WTC11 (cell line): ENCODE data around the gene DCTN5. TPM values are rescaled to one million over a fixed set of nuclear protein-coding genes. Genes with fewer than 3 reads are reported as not detected.
A peak's percentile ranks its signal among the peaks of the same experiment; 100 is the strongest.

Source experiments
- ESRRA ChIP-seq: sonication (generic); formaldehyde crosslinking; IDR thresholded peaks from 2 replicates; pipeline ENCODE4 v1.8.1; 2022; ENCODE audit warnings: mild to moderate bottlenecking, missing genetic modification reagents, borderline replicate concordance
- NFATC4 ChIP-seq: fragments of 250-450 bp; sonication (Bioruptor Pico); IDR thresholded peaks from 2 replicates; pipeline ENCODE4 v1.9.0; 2021; ENCODE audit warnings: mild to moderate bottlenecking
- NR3C1 ChIP-seq: sonication (generic); formaldehyde crosslinking; conservative IDR thresholded peaks from 2 replicates; pipeline ENCODE4 v1.8.1; 2023; ENCODE audit warnings: low read depth, mild to moderate bottlenecking, missing genetic modification reagents
- RORB ChIP-seq: fragments of 250-450 bp; sonication (Bioruptor Pico); IDR thresholded peaks from 2 replicates; pipeline ENCODE4 v1.9.0; 2021; ENCODE audit warnings: mild to moderate bottlenecking
- ZNF263 ChIP-seq: sonication (generic); formaldehyde crosslinking; IDR thresholded peaks from 2 replicates; pipeline ENCODE4 v1.8.1; 2022; ENCODE audit warnings: low read depth, mild to moderate bottlenecking, moderate library complexity, missing genetic modification reagents
- ZNF317 ChIP-seq: sonication (generic); formaldehyde crosslinking; IDR thresholded peaks from 2 replicates; pipeline ENCODE4 v1.8.1; 2023; ENCODE audit warnings: low read depth, mild to moderate bottlenecking, moderate library complexity, missing genetic modification reagents, borderline replicate concordance
- ZNF416 ChIP-seq: fragments of 250-450 bp; sonication (Bioruptor Pico); IDR thresholded peaks from 2 replicates; pipeline ENCODE4 v1.9.0; 2021; ENCODE audit warnings: mild to moderate bottlenecking, inconsistent platforms
- total RNA-seq: library from RNA; stranded (reverse); gene quantifications from 3 replicates; pipeline ENCODE4 v1.2.3, GENCODE V29; 2021
- TF ChIP-seq, protein P1 (sequence below): sonication (generic); formaldehyde crosslinking; IDR thresholded peaks from 2 replicates; pipeline ENCODE4 v1.8.0; 2023; ENCODE audit warnings: missing genetic modification reagents, mild to moderate bottlenecking, borderline replicate concordance
- TF ChIP-seq, protein P2 (sequence below): sonication (generic); formaldehyde crosslinking; IDR thresholded peaks from 2 replicates; pipeline ENCODE4 v1.8.1; 2023; ENCODE audit warnings: mild to moderate bottlenecking, missing genetic modification reagents, borderline replicate concordance
- TF ChIP-seq, protein P3 (sequence below): fragments of 250-450 bp; sonication (Bioruptor Pico); IDR thresholded peaks from 2 replicates; pipeline ENCODE4 v1.8.0; 2021; ENCODE audit warnings: mild to moderate bottlenecking
- TF ChIP-seq, protein P4 (sequence below): sonication (generic); formaldehyde crosslinking; IDR thresholded peaks from 2 replicates; pipeline ENCODE4 v1.8.1; 2023; ENCODE audit warnings: mild to moderate bottlenecking, missing genetic modification reagents, moderate library complexity
- TF ChIP-seq, protein P5 (sequence below): fragments of 250-450 bp; sonication (Bioruptor Pico); IDR thresholded peaks from 2 replicates; pipeline ENCODE4 v1.9.0; 2021; ENCODE audit warnings: mild to moderate bottlenecking

The DCTN5 gene
- total RNA-seq, 1 experiment from 2014 or later = 65.8 TPM

DNA sequence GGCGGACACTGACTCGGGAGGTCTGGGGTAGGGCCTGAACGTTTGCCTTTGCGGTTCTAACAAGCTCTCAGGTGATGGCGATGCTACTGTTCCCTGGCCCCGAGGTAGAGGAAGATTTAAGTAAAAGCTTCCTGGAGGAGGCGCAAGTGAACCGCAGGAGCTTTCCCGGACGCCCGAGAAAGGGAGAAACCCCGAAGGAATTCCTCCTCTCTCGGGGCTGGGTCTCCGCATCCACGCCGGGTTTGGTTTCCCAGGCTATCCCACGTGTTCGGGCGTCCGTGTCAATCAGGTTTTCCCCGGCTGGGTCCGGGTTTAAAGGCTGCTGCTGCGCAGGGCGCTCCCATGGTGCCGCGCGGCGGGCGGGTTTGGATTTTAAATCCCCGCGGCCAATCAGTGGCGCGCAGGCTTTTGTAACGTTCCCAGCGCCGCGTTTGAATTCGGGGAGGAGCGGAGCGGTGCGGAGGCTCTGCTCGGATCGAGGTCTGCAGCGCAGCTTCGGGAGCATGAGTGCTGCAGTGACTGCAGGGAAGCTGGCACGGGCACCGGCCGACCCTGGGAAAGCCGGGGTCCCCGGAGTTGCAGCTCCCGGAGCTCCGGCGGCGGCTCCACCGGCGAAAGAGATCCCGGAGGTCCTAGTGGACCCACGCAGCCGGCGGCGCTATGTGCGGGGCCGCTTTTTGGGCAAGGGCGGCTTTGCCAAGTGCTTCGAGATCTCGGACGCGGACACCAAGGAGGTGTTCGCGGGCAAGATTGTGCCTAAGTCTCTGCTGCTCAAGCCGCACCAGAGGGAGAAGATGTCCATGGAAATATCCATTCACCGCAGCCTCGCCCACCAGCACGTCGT lies 37.4 kb downstream of the DCTN5 start, which contains the start of gene PLK1 (continued):
- TF ChIP-seq, protein P1, sequence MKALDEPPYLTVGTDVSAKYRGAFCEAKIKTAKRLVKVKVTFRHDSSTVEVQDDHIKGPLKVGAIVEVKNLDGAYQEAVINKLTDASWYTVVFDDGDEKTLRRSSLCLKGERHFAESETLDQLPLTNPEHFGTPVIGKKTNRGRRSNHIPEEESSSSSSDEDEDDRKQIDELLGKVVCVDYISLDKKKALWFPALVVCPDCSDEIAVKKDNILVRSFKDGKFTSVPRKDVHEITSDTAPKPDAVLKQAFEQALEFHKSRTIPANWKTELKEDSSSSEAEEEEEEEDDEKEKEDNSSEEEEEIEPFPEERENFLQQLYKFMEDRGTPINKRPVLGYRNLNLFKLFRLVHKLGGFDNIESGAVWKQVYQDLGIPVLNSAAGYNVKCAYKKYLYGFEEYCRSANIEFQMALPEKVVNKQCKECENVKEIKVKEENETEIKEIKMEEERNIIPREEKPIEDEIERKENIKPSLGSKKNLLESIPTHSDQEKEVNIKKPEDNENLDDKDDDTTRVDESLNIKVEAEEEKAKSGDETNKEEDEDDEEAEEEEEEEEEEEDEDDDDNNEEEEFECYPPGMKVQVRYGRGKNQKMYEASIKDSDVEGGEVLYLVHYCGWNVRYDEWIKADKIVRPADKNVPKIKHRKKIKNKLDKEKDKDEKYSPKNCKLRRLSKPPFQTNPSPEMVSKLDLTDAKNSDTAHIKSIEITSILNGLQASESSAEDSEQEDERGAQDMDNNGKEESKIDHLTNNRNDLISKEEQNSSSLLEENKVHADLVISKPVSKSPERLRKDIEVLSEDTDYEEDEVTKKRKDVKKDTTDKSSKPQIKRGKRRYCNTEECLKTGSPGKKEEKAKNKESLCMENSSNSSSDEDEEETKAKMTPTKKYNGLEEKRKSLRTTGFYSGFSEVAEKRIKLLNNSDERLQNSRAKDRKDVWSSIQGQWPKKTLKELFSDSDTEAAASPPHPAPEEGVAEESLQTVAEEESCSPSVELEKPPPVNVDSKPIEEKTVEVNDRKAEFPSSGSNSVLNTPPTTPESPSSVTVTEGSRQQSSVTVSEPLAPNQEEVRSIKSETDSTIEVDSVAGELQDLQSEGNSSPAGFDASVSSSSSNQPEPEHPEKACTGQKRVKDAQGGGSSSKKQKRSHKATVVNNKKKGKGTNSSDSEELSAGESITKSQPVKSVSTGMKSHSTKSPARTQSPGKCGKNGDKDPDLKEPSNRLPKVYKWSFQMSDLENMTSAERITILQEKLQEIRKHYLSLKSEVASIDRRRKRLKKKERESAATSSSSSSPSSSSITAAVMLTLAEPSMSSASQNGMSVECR (CRISPR knock-in tag) = peak; percentile 87; the same call in 1 of the 2 replicates
- TF ChIP-seq ZNF263 = peak; percentile 69; the same call in 1 of the 2 replicates
- TF ChIP-seq, protein P2, sequence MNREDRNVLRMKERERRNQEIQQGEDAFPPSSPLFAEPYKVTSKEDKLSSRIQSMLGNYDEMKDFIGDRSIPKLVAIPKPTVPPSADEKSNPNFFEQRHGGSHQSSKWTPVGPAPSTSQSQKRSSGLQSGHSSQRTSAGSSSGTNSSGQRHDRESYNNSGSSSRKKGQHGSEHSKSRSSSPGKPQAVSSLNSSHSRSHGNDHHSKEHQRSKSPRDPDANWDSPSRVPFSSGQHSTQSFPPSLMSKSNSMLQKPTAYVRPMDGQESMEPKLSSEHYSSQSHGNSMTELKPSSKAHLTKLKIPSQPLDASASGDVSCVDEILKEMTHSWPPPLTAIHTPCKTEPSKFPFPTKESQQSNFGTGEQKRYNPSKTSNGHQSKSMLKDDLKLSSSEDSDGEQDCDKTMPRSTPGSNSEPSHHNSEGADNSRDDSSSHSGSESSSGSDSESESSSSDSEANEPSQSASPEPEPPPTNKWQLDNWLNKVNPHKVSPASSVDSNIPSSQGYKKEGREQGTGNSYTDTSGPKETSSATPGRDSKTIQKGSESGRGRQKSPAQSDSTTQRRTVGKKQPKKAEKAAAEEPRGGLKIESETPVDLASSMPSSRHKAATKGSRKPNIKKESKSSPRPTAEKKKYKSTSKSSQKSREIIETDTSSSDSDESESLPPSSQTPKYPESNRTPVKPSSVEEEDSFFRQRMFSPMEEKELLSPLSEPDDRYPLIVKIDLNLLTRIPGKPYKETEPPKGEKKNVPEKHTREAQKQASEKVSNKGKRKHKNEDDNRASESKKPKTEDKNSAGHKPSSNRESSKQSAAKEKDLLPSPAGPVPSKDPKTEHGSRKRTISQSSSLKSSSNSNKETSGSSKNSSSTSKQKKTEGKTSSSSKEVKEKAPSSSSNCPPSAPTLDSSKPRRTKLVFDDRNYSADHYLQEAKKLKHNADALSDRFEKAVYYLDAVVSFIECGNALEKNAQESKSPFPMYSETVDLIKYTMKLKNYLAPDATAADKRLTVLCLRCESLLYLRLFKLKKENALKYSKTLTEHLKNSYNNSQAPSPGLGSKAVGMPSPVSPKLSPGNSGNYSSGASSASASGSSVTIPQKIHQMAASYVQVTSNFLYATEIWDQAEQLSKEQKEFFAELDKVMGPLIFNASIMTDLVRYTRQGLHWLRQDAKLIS (CRISPR knock-in tag) = no peak
- no peak for TF ChIP-seq NFATC4 (CRISPR knock-in tag)
- TF ChIP-seq ESRRA = no peak
- TF ChIP-seq NR3C1 (CRISPR knock-in tag) = 0 out of 2 replicates have a peak, but pooled peaks have one; percentile 23
- peak; percentile 73; the same call in 1 of the 2 replicates for TF ChIP-seq ZNF317 (CRISPR knock-in tag)
- TF ChIP-seq, protein P3, sequence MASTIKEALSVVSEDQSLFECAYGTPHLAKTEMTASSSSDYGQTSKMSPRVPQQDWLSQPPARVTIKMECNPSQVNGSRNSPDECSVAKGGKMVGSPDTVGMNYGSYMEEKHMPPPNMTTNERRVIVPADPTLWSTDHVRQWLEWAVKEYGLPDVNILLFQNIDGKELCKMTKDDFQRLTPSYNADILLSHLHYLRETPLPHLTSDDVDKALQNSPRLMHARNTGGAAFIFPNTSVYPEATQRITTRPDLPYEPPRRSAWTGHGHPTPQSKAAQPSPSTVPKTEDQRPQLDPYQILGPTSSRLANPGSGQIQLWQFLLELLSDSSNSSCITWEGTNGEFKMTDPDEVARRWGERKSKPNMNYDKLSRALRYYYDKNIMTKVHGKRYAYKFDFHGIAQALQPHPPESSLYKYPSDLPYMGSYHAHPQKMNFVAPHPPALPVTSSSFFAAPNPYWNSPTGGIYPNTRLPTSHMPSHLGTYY (CRISPR knock-in tag) = no peak; the same call in 1 of the 2 replicates
- no peak for TF ChIP-seq RORB (CRISPR knock-in tag)
- TF ChIP-seq, protein P4, sequence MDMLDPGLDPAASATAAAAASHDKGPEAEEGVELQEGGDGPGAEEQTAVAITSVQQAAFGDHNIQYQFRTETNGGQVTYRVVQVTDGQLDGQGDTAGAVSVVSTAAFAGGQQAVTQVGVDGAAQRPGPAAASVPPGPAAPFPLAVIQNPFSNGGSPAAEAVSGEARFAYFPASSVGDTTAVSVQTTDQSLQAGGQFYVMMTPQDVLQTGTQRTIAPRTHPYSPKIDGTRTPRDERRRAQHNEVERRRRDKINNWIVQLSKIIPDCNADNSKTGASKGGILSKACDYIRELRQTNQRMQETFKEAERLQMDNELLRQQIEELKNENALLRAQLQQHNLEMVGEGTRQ (CRISPR knock-in tag) = peak; percentile 66
- TF ChIP-seq, protein P5, sequence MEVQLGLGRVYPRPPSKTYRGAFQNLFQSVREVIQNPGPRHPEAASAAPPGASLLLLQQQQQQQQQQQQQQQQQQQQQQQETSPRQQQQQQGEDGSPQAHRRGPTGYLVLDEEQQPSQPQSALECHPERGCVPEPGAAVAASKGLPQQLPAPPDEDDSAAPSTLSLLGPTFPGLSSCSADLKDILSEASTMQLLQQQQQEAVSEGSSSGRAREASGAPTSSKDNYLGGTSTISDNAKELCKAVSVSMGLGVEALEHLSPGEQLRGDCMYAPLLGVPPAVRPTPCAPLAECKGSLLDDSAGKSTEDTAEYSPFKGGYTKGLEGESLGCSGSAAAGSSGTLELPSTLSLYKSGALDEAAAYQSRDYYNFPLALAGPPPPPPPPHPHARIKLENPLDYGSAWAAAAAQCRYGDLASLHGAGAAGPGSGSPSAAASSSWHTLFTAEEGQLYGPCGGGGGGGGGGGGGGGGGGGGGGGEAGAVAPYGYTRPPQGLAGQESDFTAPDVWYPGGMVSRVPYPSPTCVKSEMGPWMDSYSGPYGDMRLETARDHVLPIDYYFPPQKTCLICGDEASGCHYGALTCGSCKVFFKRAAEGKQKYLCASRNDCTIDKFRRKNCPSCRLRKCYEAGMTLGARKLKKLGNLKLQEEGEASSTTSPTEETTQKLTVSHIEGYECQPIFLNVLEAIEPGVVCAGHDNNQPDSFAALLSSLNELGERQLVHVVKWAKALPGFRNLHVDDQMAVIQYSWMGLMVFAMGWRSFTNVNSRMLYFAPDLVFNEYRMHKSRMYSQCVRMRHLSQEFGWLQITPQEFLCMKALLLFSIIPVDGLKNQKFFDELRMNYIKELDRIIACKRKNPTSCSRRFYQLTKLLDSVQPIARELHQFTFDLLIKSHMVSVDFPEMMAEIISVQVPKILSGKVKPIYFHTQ (CRISPR knock-in tag) = no peak
- no peak for TF ChIP-seq ZNF416
